Coronary artery (tissue), 2 donors: ENCODE data around the gene TSACC.

ENCODE experiments used
- DNase-seq: peaks from one replicate; pipeline ENCODE4 v3.0.0-alpha.2; 2017; ENCODE audit warnings: low spot score
- H3K27ac ChIP-seq, 2 donors: fragments of 200-600 bp; sonication (generic); one replicate each; pipeline ENCODE4 v1.5.1; 2016 to 2019
- H3K4me3 ChIP-seq: fragments of 200-600 bp; sonication (generic); 2 replicates; pipeline ENCODE4 v1.5.1; 2016; ENCODE audit warnings: mild to moderate bottlenecking, moderate library complexity
- TF ChIP-seq, protein P1 (sequence below): fragments of 200-600 bp; sonication (generic); IDR thresholded peaks from one replicate; pipeline ENCODE4 v1.5.1; 2019; ENCODE audit warnings: antibody characterized with exemption

TSACC gene

DNA sequence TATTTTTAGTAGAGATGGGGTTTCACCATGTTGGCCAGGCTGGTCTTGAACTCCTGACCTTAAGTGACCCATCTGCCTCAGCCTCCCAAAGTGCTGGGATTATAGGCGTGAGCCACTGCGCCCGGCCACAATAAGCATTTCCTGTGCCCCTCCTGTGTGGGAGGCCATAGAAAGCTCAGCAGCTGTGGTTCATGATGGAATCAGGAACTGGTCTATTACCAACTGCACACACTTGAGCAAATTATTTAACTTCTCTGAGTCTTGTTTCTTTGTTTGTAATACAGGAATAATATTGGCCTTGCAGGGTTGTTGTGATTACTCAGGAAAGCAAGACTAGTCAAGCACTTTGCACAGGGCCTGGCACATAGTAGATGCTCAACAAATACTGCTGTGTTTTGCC, 45.7 kb downstream of the TSACC start:
- TF ChIP-seq, protein P1, sequence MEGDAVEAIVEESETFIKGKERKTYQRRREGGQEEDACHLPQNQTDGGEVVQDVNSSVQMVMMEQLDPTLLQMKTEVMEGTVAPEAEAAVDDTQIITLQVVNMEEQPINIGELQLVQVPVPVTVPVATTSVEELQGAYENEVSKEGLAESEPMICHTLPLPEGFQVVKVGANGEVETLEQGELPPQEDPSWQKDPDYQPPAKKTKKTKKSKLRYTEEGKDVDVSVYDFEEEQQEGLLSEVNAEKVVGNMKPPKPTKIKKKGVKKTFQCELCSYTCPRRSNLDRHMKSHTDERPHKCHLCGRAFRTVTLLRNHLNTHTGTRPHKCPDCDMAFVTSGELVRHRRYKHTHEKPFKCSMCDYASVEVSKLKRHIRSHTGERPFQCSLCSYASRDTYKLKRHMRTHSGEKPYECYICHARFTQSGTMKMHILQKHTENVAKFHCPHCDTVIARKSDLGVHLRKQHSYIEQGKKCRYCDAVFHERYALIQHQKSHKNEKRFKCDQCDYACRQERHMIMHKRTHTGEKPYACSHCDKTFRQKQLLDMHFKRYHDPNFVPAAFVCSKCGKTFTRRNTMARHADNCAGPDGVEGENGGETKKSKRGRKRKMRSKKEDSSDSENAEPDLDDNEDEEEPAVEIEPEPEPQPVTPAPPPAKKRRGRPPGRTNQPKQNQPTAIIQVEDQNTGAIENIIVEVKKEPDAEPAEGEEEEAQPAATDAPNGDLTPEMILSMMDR, result no peak
- DNase-seq, result no peak
- no peak overlapping the region for H3K27ac ChIP-seq
- H3K4me3 ChIP-seq, result no peak overlapping the region

DNA sequence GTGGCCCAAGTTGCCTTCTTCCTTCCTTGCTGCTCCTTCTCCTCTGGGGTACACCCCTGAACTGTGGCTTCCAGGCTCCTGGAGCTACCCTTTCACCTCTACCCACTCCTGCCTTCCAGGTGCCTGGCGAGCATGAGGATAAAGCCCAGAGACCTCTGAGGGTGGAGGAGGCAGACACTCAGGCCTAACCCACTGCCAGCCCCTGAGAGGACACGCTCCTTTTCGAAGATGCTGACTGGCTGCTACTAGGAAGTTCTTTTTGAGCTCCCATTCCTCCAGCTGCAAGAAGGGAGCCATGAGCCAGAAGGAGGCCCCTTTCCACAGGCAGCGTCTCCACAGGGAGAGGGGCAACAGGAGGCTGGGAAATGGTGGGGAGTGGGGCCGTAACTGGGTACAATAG, 46.3 kb downstream of the TSACC start:
- Histone ChIP-seq H3K4me3 (no peak overlapping the region), H3K27ac (no peak overlapping the region)
- TF ChIP-seq, protein P1, result no peak
- DNase-seq, result no peak

DNA sequence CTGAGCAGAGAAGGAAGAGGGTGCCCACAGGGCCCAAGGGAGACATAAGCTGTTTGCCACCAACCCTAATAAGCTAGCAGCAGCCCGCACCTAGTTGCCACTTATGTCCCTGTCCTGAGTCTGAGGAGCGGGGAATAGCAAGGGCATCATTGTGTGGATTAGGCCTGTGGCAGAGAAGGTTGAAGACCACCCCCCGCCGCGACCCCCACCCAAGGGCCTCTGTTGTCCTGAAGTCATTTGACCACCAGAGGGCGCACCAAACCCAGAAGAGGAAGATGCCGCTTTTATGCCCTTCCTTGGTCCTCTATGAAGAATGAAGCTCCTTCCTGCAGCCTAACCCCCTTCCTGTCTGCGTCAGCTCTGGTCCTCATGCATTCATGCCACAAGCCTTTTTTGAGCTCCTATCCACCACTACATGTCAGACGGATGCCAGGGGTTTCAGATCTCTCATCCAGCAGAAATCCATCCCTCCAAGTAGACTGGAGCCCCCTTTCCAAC, 47.3 kb downstream of the TSACC start:
- Histone ChIP-seq H3K4me3 (no peak overlapping the region), H3K27ac (no peak overlapping the region)
- DNase-seq, result no peak
- TF ChIP-seq, protein P1, result peak; percentile 90

DNA sequence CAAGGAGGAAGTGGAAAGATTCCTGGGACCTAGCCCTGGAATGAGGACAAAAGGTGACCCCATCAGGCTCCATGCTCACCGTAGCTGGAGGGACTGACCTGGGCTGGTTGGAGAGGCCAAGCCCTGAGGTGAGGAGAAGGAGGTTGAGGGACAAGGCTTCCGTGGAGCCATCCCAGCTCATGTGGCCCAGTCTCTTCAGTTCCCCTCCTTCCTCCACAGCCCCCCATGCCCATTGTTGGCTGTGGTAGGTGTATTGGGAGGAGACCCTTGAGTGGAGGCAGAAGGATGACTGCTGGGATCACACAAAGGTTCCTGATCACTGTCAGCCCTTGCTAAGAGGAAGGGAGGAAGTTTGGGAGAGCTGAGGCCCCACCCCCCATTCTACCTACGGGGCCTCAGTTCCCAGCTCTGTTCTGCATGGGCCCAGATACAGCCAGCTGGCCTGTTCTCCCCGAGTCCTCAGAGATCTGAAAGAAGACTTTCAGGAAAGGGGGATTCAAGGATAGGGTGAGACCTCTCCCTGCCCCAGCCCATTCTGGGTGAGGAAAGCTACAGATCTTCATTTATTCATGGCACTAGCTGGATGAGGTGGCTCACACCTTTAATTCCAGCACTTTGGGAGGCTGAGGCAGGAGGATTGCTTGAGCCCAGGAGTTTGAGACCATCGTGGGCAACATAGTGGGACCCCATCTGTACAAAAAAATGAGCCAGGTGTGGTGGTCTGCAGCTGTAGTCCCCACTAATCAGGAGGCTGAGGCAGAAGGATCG, 48.0 kb downstream of the TSACC start:
- Histone ChIP-seq H3K27ac (no peak overlapping the region), H3K4me3 (no peak overlapping the region)
- DNase-seq, result no peak
- TF ChIP-seq, protein P1, result no peak

DNA sequence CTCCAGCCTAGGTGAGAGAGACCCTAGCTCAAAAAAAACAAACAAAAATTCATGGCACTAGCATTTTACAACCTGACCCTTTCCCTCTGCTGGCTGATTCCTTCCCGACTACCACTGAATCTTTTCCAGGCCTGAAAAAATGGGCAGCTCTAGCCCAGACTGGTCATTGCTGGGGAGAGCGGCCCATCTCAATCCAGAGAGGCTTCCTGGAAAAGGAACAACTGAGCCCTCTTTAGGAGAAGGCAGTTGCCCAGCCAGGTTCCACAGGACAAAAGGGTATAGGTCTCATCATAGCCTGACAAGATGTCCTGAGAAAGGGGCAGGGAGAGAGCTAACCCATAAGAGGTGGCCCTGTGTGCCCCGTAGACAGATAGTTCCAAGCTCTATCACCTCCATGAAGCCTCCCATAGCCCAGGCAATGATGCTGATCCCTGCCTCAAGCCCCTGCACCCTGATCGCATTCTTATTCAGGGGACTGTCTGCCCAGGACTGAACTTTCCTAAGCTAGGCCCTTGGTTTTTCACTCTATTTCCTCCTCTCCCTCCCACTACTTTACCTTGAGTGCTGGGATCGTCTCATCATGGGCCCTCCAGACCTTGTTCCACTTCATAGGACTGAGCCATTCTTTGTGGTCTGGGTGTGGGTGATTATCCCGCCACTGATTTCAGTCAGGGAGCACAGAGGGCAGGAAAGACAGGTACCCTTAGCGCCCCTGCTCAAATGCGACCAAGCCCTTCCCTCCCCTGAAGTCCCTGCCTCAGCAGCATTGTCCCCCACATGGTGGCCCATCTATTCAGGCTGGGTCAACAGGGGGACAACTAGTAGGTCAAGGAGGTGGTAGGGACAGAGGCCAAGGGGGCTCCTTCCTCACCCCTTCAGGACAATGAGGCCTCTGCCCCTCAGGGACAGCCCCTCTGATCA, 48.9 kb downstream of the TSACC start:
- no peak overlapping the region for H3K4me3 ChIP-seq
- H3K27ac ChIP-seq, result no peak overlapping the region
- no peak for DNase-seq
- TF ChIP-seq, protein P1, result no peak

DNA sequence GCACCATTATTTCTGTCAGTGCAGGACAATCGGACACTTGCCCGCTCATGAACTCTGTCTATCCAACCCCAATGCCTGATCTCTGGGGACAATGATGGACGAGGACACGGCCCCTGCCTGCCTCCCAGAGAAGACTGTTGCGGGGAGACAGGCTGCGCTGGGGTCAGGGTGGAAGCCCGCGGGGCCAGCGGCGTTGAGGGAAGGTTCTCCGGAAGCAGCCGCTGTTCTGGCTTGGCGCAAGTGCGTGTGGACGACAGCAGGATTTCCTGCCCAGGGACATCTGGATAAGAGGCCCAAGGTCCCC, 49.5 kb downstream of the TSACC start:
- TF ChIP-seq, protein P1, result no peak
- Histone ChIP-seq H3K4me3 (peak overlapping the region; percentile 53), H3K27ac (no peak overlapping the region)
- DNase-seq, result no peak
